GM18517 (cell line): Measurements from ENCODE around the gene LZIC.

ENCODE experiments used
- ATAC-seq: cut with Tn5 transposase; IDR thresholded peaks from one replicate; pipeline ENCODE4 v1.9.1; 2021; ENCODE audit warnings: mild to moderate bottlenecking, moderate library complexity; ENCODE audit not compliant: unreplicated experiment

LZIC gene

DNA sequence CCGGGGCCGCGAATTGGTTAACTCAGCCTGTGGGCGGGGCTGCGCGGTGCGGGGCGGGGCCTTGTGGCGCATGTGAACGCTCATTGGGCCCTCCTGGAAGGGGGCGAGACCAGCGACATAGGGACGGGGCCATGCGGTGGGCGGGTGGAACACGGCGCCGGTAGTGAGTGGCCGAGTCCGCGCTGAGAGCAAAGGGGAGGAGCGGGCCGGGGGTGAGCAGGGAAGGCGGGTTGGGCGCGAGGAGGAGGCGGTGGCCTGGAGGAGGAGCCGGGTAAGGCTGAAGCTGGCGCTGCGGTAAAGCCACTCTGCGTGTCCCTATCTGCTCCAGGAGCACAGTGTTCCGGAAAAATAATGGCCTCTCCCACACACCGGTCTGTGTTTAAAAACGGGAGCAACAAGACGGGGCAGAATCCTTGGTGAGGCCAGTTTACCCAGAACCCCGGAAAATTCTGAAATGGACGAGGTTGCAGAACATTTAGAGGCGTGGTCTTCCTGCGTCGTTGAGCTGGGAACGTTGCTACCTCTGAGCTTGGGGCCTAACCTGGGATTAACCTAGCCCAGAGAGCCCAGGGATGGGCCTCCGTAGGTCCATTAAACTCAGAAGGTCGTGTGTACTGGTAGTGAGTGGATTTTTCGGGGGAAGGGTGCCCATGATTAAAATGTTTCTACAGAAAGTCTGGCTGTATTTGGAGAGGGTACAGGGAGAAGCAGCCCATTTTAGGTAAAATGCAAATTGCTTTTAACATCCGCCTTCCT is 32.6 kb downstream of the LZIC start:
- ATAC-seq: peak; percentile 91

DNA sequence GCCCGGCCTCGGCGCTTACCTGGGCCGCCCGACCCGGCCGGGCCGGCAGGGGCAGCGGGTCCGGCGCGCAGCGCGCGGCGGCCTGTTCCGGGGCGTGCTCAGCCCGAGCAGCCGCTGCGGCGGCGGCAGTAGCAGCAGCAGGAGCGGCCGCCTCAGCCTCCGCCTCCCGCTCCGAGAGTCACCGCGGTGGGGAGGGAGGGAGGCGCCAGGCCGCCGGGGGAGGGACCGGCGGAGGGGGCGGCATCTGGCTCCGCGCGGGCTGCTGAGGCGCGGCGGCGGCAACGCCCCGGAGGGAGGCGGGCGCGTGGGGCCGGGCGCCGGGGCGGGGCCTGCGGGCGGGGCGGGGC is 33.1 kb downstream of the LZIC start, which contains the start of gene CTNNBIP1:
Gene CTNNBIP1 (minus strand): TSS at position 194 of the 347 bp plus-strand sequence. CDS start 38,205 bp downstream, outside the sequence.
- peak; percentile 70 for ATAC-seq

GRCh38 chr1:9909234-9910046 is 33.8 kb downstream of the LZIC start:
- ATAC-seq: no peak

GRCh38 chr1:9908871-9909233 is 34.3 kb downstream of the LZIC start:
- ATAC-seq: no peak

GRCh38 chr1:9907441-9907840 is 35.8 kb downstream of the LZIC start:
- ATAC-seq: no peak

DNA sequence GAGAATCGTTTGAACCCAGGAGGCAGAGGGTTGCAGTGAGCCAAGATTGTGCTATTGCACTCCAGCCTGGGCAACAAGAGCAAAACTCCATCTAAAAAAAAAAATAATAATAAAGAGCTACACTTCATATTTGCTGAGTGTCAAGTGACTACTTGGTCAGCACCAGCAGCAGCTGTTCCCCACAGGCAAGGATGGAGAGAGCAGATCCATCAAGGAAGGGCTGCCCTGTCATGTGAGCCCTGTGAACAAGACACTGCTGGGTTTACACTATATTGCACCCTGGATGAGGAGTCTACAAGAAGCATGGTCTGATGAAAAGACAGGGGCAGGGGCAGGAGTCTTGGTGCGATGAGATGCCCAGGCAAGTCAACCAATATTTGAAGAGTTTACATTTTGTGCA is 36.7 kb downstream of the LZIC start:
- ATAC-seq: no peak

GRCh38 chr1:9905010-9905409 is 38.2 kb downstream of the LZIC start:
- no peak for ATAC-seq

DNA sequence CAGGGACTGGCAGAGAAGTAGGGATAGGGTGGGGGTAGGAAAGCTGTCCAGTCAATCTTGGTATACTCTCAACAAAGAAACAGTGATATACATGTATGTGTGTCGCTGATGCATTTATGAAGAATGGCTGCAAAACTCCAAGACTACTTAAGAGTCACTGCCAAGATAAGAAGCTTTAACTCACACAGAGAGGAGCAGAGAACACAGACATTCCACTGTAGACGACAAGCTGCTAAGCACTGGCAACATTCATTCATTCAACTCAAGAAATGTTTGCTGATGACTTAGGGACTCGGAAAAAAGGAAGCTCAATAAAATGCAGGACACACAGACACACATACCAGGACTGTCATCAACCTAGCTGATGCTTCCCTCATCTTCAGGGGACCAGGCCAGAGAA is 38.6 kb downstream of the LZIC start:
- no peak for ATAC-seq

GRCh38 chr1:9903801-9904527 is 39.2 kb downstream of the LZIC start:
- no peak for ATAC-seq

DNA sequence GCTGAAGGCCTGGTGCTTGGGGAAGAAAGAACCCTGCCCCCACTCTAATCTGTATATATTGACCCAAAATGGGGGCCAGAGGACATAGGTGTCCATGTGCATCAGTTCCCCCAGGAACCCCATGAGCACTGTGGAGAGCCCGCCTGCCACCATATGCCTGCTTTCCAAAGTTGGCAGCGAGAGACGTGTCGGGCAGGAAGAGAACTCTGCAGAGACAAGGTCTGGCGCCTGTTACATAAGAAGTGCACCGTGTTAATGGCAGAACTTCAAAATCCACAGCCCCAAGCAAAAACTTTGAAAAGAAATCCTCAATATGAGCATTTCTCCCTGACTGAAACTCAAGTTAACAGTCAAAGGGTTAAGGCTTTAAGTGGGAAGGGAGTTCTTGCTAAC is 41.1 kb downstream of the LZIC start:
- ATAC-seq: no peak

DNA sequence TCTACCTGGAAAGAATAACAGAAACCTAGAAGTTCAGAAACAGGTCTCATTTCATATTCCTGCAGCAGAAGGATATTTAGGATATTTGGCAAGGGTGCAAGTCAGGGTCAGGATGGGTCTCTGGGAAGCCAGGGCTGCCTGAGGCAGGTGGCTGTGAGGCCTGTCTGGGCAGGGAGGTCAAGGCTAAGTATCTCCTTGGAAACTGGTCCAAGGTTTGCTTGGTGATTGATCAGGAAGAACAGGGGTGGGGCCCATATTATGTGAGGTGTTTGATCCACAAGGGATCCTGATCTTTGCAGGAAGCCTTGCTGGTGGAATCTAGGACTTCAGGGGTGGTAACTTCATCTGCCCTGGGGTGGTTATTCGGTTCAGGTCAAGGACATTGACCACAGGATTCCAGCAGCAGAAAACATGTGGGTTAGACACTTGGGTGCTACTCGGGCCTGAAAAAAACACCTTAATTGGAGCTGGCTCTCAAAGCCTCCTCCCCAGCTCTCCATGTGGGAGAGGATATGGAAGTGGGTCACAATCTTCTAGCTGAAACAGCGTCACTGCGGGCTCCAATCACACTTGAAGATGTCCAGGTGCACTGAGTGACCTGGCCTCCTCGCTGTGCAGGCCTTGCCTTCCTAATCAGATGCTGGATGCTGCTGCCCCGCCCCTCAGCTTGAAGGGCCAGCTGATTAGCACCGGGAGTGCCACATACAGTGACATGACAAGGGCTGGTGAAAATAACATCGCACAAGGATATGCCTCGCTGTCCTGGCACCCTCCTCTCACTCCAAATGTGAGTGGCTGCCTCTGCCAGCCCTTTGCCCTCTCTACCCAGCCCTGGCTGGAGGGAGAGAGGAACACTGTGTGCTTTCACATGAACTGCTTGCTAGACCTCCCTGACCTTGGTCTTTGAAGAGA is 41.8 kb downstream of the LZIC start:
- ATAC-seq: no peak

DNA sequence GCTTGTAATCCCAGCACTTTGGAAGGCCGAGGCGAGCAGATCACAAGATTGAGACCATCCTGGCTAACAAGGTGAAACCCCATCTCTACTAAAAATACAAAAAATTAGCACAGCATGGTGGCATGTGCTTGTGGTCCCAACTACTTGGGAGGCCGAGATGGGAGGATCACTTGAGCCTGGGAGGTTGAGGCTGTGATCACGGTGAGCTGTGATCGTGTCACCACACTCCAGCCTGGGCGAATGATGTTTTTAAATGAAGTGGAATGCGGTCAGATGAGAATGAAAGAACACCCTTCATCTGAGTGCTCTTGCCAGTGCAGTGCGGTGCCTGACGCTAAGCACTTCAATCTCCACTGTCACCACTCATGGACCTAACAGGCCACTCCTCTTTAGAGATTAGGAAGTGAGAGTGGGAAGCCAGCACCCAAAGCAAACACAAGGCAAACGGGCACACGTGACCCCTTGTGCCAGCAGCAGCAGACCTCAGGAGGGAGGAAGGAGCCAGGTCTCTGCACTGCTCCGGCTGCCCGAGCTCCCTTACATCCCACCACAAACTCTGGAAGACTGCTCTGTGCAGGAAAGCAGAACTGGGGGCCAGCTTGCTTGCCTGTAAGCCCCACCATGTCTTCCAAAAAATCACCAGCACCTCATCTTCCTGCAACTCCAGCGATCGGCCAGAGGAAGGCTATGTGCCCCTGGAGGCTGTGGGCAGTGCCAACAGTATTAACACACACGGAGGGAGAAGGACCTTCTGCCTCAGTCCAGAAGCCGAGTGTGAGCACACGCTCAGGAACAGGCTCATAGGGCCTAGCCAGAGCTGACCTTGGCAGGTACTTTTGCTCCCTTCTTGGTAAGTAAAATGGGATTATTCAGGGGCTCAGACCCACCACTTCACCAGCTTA is 42.8 kb downstream of the LZIC start:
- no peak for ATAC-seq

DNA sequence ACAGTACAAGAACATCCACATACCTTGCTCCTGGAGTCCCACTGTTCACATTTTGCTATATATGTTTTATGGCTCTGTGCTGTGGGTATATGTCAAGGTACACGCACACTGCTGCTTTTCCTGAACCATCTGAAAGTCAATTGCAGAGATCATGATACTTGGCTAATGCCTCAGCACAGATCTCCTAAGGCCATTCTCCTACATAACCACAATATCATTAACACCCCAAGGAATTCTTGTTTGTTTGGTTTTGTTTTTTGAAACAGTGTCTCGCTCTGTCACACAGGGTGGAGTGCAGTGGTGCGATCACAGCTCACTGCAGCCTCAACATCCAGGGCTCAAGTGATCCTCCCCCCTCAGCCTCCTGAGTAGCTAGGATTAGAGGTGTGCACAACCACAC is 49.1 kb downstream of the LZIC start:
- no peak for ATAC-seq

DNA sequence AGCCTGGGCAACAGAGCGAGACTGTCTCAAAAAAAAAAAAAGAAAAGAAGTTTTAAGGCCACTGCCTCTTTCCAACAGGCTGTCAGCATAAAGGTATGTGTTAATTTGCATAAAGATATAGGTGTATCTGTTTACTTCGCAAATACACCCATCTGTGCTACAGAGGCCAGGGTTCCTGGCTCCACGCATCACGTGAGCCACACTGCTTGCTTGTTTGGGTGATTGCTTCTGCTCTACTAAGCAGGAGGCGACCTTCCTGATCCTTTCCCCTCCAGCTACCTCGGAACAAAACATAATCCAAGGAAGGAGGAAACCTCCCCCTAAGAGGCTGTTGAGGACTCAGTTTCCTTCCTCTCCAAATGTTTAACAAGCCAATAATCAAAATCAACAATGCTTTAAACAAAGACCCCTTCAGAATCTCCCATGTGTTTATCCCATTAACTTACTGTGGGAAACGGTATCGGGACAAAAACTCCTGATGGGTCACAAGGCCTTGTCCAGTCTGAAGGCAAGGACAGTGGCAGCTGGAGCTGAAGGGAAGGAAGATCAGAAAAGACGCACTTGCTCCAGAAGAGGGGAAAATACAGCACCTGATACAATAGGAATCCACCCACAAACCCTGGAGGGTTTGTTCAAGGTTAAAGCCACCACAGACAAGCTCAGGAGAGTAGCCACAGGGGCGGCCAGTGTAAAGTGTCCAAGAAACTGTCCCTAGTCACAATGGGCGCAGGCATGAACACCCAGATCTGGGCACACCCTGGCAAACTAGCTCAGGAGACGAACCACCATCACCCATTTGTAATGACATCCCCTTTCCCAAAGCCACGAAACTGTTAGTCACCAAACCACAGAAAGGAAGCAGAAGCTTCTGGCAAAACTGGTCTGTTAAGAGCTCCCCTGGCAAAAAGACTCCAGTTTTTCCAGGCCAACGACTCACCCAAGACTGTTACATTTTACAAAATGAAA is 50.3 kb downstream of the LZIC start:
- no peak for ATAC-seq

DNA sequence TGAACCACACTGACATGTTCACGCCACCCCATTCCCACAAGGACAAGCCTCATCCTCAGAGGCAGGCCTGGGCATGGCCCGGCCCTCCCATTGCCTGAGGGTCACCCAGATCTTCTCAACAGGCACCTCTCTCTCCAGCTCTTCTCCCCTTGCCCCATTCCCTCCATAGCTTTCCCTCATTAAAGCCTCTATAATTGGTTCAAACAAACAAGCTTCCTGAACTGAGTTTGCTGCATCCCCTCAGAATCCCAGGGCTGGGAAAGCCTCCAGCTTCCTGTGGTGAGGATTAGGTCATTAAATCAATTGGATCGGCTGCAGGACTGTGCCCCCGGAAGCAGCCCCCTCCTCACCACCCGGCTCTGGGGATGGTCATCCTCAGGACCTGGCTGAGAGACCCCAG is 52.0 kb downstream of the LZIC start:
- ATAC-seq: no peak

DNA sequence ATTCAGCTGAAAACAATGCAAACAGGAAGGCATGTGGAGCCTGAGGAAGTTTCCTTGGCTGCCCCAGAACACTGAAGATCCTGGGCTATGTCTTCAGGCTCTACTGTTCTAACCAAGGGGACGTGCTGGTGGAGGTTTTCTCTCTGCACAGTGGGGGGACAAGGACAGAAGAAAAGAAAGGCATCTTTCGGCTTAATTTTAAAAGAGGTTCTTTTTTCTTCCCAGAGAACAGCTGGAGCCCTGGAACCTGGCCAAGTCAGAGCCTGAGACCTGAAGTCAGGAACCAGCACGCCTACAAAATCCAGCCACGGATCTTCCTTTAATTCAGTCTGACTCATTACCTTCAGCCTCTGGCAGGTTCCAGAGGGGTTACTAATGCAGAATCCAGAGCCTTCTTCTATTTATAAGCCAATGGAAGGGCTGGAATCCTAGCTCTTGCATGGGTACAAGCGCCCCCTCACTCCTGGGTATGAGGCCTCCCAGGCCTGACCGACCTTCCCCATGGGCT is 52.9 kb downstream of the LZIC start:
- no peak for ATAC-seq

DNA sequence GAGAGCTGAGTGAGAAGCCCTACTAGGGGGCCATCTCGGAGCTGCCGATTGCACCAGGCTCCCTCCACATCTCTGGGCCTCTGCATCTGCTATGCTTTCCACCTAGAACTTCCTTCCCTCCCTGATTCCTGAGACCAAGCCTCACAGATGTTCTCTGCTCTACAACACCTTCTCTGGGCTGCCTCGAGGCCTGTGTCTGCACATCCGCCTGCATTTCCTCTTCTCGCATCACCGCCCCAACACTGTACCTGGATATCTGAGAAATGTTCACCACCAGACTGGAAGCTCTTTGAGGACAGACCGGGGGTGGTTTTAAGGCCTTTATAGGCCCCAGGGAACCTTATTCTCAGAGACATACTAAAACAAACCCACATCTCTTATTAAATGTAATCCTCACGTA is 53.8 kb downstream of the LZIC start:
- no peak for ATAC-seq

DNA sequence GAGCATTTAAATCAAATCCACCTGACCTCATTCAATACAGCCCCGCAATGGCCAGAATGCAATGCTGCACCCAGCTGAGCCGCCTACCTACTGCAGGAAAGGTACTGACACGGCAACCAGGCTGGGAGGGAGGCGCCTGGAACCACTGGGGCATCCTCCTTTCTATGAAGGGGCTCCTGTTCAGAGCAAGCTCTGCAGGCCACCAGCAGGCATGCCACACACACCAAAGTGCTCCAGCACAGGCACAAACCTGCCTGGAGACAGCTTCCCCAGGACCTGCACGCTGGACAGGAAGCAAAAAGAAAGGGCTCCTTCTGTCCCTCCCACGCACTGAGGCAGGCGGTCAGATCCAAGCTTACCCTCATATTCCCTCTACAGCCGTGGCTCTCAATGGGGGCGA is 54.3 kb downstream of the LZIC start:
- no peak for ATAC-seq
